ENCODE measurements around the gene NRROS. TPM values are rescaled to one million over a fixed set of nuclear protein-coding genes. Genes with fewer than 3 reads are reported as not detected.

Gene NRROS
- total RNA-seq, 1 experiment from 2014 or later, result 0.07 TPM

DNA sequence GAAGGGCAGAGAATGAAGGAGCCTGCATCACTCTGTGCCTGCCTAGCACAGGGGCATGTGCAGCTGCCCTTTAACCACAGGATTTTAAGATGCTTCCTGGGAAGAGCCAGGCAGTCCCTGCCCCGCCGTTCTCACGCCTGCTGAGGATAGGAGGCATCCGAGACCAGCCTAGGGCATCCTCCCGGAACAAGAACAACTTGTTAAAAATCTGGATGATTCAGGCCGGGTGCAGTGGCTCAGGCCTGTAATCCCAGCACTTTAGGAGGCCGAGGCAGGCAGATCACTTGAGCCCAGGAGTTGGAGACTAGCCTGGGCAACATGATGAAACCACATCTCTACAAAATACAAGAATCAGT lies 15.2 kb downstream of the NRROS start:
- Histone ChIP-seq H3K27me3 (ENCODE audit: low read length) (no peaks in the 10 kb centered on the region), H3K79me2 (ENCODE audit: low read length) (no peaks in the 10 kb centered on the region), H4K20me1 (ENCODE audit: low read length) (no peaks in the 10 kb centered on the region), H3K4me3 (ENCODE audit: low read length) (no peak overlapping the region), H3K4me2 (ENCODE audit: low read length) (no peak overlapping the region), H3K27ac (ENCODE audit: low read length) (no peak overlapping the region), H3K36me3 (ENCODE audit: low read depth, low read length) (no peaks in the 10 kb centered on the region), H3K9me2 (replicated peaks; ENCODE audit: low read length) (no peaks in the 10 kb centered on the region), H3K9me3 (ENCODE audit: low read length) (no peaks in the 10 kb centered on the region), H2AFZ (ENCODE audit: low read length) (no peak overlapping the region), H3F3A (ENCODE audit: low read length, unreplicated experiment) (no peaks in the 10 kb centered on the region), H3K4me1 (ENCODE audit: insufficient read depth, low read length) (peaks cover 15% of the 10 kb centered on the region), H3K9ac (ENCODE audit: low read length) (no peak overlapping the region)
- ATAC-seq, result peak; percentile 13
- POLR2A ChIA-PET (ENCODE audit: unreplicated experiment), result no interaction called here
- no TSS peak for BruUV-seq (replicated peaks)
- peak; percentile 50 for DNase-seq
- TF ChIP-seq EZH2 (IDR thresholded peaks at IDR 0.05; ENCODE audit: low read length, unreplicated experiment) (no peak), EZH2phosphoT487 (IDR thresholded peaks at IDR 0.05; ENCODE audit: borderline replicate concordance, low read length) (no peak)
- TF ChIP-seq, protein P1, sequence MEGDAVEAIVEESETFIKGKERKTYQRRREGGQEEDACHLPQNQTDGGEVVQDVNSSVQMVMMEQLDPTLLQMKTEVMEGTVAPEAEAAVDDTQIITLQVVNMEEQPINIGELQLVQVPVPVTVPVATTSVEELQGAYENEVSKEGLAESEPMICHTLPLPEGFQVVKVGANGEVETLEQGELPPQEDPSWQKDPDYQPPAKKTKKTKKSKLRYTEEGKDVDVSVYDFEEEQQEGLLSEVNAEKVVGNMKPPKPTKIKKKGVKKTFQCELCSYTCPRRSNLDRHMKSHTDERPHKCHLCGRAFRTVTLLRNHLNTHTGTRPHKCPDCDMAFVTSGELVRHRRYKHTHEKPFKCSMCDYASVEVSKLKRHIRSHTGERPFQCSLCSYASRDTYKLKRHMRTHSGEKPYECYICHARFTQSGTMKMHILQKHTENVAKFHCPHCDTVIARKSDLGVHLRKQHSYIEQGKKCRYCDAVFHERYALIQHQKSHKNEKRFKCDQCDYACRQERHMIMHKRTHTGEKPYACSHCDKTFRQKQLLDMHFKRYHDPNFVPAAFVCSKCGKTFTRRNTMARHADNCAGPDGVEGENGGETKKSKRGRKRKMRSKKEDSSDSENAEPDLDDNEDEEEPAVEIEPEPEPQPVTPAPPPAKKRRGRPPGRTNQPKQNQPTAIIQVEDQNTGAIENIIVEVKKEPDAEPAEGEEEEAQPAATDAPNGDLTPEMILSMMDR (conservative IDR thresholded peaks at IDR 0.05; ENCODE audit: low read depth, low read length), result no peak
- intact Hi-C loops (cut with micrococcal nuclease), result no loop called here
- CTCF ChIA-PET, result no interaction called here

GRCh38 chr3:196655496-196655895 lies 16.0 kb downstream of the NRROS start:
- no peak for DNase-seq
- intact Hi-C loops (cut with micrococcal nuclease), result no loop called here
- Histone ChIP-seq H3K79me2 (ENCODE audit: low read length) (no peaks in the 10 kb centered on the region), H3F3A (ENCODE audit: low read length, unreplicated experiment) (no peaks in the 10 kb centered on the region), H4K20me1 (ENCODE audit: low read length) (no peaks in the 10 kb centered on the region), H3K9me2 (replicated peaks; ENCODE audit: low read length) (no peaks in the 10 kb centered on the region), H3K9ac (ENCODE audit: low read length) (no peak overlapping the region), H3K27ac (ENCODE audit: low read length) (no peak overlapping the region), H2AFZ (ENCODE audit: low read length) (no peak overlapping the region), H3K4me3 (ENCODE audit: low read length) (no peak overlapping the region), H3K4me2 (ENCODE audit: low read length) (no peak overlapping the region), H3K36me3 (ENCODE audit: low read depth, low read length) (no peaks in the 10 kb centered on the region), H3K9me3 (ENCODE audit: low read length) (no peaks in the 10 kb centered on the region), H3K27me3 (ENCODE audit: low read length) (no peaks in the 10 kb centered on the region), H3K4me1 (ENCODE audit: insufficient read depth, low read length) (peaks cover 14% of the 10 kb centered on the region)
- TF ChIP-seq, protein P1 (conservative IDR thresholded peaks at IDR 0.05; ENCODE audit: low read depth, low read length), result no peak
- TF ChIP-seq EZH2phosphoT487 (IDR thresholded peaks at IDR 0.05; ENCODE audit: borderline replicate concordance, low read length) (no peak), EZH2 (IDR thresholded peaks at IDR 0.05; ENCODE audit: low read length, unreplicated experiment) (no peak)
- ChIA-PET POLR2A (ENCODE audit: unreplicated experiment) (interaction anchor here (0.6 kb wide), 1 partner anchor 1411 kb away, joined by 6 read pairs; no protein-coding TSS in a partner anchor), CTCF (no interaction called here)
- ATAC-seq, result no peak
- no TSS peak for BruUV-seq (replicated peaks)

DNA sequence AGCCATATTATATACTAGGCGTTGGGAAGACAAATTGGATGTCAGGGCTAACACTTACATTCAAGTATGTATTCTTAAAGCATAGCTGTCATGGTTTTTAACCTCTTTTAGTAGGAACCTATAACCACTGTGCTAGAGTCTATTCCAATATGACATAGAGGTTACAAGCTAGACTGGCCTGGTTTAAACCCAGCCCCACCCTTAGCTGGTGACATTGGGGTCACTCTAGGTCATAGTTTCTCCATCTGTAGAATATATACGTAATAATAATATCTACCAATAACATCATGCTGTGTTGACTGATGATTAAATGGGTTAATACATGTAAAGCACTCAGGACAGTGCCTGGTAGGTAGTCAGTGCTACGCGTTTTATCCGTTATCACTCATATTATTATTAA lies 16.7 kb downstream of the NRROS start:
- CTCF ChIA-PET, result no interaction called here
- no peak for ATAC-seq
- Histone ChIP-seq H2AFZ (ENCODE audit: low read length) (no peak overlapping the region), H3K9ac (ENCODE audit: low read length) (no peak overlapping the region), H3K27me3 (ENCODE audit: low read length) (no peaks in the 10 kb centered on the region), H3K9me3 (ENCODE audit: low read length) (no peaks in the 10 kb centered on the region), H3K4me1 (ENCODE audit: insufficient read depth, low read length) (peaks cover 8% of the 10 kb centered on the region), H3K9me2 (replicated peaks; ENCODE audit: low read length) (no peaks in the 10 kb centered on the region), H3K4me3 (ENCODE audit: low read length) (no peak overlapping the region), H3K27ac (ENCODE audit: low read length) (no peak overlapping the region), H3F3A (ENCODE audit: low read length, unreplicated experiment) (no peaks in the 10 kb centered on the region), H3K36me3 (ENCODE audit: low read depth, low read length) (no peaks in the 10 kb centered on the region), H3K79me2 (ENCODE audit: low read length) (no peaks in the 10 kb centered on the region), H3K4me2 (ENCODE audit: low read length) (no peak overlapping the region), H4K20me1 (ENCODE audit: low read length) (no peaks in the 10 kb centered on the region)
- no TSS peak for BruUV-seq (replicated peaks)
- no peak for DNase-seq
- intact Hi-C loops (cut with micrococcal nuclease), result no loop called here
- POLR2A ChIA-PET (ENCODE audit: unreplicated experiment), result no interaction called here
- TF ChIP-seq, protein P1 (conservative IDR thresholded peaks at IDR 0.05; ENCODE audit: low read depth, low read length), result no peak
- TF ChIP-seq EZH2phosphoT487 (IDR thresholded peaks at IDR 0.05; ENCODE audit: borderline replicate concordance, low read length) (no peak), EZH2 (IDR thresholded peaks at IDR 0.05; ENCODE audit: low read length, unreplicated experiment) (no peak)

Data from PC-3 (cell line).